T-helper 1 cell treated with Interleukin-12 subunit alpha and Interleukin-12 subunit beta and Interleukin-4 antibody, amounts not matched to agents 30 μg/mL and 1 μg/mL, for 36 hours (primary cell): Measurements from ENCODE around the gene RTL5.

Source experiments
- H3K27ac Mint-ChIP-seq: one replicate; pipeline ENCODE4 v1.8.0; 2021; ENCODE audit warnings: mild to moderate bottlenecking, mixed read lengths
- H3K27me3 Mint-ChIP-seq: one replicate; pipeline ENCODE4 v1.8.0; 2021; ENCODE audit warnings: low read depth, mixed read lengths
- H3K36me3 Mint-ChIP-seq: one replicate; pipeline ENCODE4 v1.8.0; 2021; ENCODE audit warnings: low read depth, mixed read lengths
- H3K4me1 Mint-ChIP-seq: one replicate; pipeline ENCODE4 v1.8.0; 2021; ENCODE audit warnings: low read depth, mixed read lengths
- H3K4me3 Mint-ChIP-seq: one replicate; pipeline ENCODE4 v1.8.0; 2021; ENCODE audit warnings: mild to moderate bottlenecking, moderate library complexity, mixed read lengths
- H3K9me3 Mint-ChIP-seq: one replicate; pipeline ENCODE4 v1.8.0; 2021; ENCODE audit warnings: mixed read lengths

RTL5 gene

DNA sequence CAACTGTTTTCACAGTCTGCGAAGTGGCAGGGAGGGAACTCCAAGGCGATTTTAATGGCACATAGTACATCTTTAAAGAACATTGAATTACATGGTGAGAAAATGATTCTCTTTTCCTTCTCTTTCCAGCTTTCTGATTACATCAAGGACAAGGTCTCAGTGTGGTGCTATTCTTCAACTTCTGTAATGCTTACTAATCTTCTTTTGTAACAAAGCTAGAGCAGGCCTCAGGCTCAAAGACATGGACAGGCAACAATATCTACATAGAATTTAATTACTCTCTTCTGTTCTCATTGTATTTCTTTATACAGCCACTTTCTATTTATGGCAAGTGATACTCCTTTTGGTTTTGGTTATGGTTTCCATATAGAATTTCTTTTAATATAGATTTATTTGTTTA is 48.4 kb downstream of the RTL5 start:
- peaks cover 40% of the 10 kb centered on the region for H3K27me3 Mint-ChIP-seq
- no peaks in the 10 kb centered on the region for H3K9me3 Mint-ChIP-seq
- no peaks in the 10 kb centered on the region for H3K36me3 Mint-ChIP-seq
- no peak overlapping the region for H3K27ac Mint-ChIP-seq
- H3K4me1 Mint-ChIP-seq, result peaks cover 2% of the 10 kb centered on the region
- H3K4me3 Mint-ChIP-seq, result no peak overlapping the region

DNA sequence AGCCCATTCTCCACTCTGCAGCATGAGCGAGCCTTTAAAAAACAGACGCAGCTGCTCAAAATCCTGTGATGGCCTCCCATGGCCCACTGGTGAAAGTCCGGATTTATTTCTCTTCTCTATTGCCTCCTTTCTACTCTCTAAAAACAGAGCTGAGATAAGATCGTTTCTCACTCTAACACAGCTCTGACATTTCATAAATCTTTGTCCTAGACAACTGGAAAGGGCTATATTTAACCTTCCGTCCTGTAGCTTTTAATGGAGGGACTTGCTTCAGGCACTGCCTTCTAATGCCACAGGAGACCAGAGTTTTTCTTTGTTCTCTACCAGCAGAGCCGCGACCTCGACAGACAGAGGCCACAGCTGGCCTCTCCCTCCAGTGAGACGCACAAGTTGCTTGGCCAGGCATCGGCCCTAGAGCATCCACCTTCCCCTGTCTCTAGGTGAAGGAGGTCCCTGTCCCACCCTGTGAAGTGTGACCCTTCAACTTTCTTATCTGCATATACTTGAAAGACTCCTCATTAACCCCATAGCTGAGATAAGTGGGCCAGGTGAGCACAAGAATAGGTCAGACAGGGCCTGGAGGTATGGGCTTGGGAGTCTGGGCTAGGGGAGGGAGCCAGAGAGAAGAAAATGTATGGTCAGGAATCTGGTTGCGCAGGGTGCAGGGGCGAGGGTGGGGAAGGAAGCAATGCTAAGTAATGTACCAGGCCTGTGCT is 50.0 kb downstream of the RTL5 start:
- H3K27me3 Mint-ChIP-seq, result peaks cover 33% of the 10 kb centered on the region

DNA sequence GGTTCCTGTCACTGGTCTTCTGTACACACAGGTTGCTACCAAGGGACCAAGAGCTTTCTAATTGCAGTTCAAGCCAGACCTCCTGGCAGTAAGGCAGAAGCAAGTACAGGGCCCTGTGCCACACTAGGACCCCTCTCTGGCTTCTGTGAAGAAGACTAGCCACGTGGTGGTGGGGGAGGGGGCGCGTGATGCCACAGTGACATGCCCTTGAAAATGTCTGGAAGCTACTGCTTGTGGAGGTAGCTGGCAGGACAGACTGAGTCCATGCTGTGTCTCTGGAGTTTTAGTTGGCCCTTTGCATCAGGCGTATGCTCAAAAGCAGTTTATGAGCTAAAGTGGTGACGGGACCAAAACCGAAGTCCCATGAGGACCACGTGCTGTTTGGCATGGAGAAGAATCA is 50.9 kb downstream of the RTL5 start:
- Mint-ChIP-seq H3K27ac (no peak overlapping the region), H3K9me3 (no peaks in the 10 kb centered on the region), H3K4me3 (no peak overlapping the region), H3K36me3 (no peaks in the 10 kb centered on the region), H3K4me1 (peaks cover 3% of the 10 kb centered on the region), H3K27me3 (peaks cover 29% of the 10 kb centered on the region)

More for the DNA sequence above, 50.0 kb downstream of the RTL5 start:
- no peak overlapping the region for H3K4me3 Mint-ChIP-seq
- no peaks in the 10 kb centered on the region for H3K36me3 Mint-ChIP-seq
- H3K9me3 Mint-ChIP-seq, result no peaks in the 10 kb centered on the region
- H3K4me1 Mint-ChIP-seq, result peaks cover 3% of the 10 kb centered on the region
- no peak overlapping the region for H3K27ac Mint-ChIP-seq

DNA sequence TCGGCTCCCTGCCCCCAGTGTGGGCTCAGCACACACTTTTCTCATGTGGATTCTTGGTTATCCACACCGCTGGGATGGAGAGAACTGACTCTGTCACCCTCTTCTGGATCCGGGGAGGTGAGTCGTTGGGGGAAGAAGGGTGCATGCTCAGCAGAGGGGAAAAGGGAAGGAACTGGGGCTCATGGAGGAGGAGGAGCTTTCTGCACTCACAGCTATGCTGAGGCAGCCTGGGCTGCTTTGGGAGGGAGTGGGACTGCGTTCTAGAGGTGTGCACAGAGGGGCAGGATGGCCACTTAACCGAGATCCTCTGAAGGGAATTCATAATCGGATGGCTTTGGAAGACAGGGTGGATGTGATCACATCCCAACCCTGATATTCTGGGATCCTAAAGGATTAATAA is 51.6 kb downstream of the RTL5 start:
- Mint-ChIP-seq H3K4me1 (peaks cover 3% of the 10 kb centered on the region), H3K27me3 (peaks cover 30% of the 10 kb centered on the region), H3K9me3 (no peaks in the 10 kb centered on the region), H3K27ac (no peak overlapping the region), H3K4me3 (no peak overlapping the region), H3K36me3 (no peaks in the 10 kb centered on the region)

DNA sequence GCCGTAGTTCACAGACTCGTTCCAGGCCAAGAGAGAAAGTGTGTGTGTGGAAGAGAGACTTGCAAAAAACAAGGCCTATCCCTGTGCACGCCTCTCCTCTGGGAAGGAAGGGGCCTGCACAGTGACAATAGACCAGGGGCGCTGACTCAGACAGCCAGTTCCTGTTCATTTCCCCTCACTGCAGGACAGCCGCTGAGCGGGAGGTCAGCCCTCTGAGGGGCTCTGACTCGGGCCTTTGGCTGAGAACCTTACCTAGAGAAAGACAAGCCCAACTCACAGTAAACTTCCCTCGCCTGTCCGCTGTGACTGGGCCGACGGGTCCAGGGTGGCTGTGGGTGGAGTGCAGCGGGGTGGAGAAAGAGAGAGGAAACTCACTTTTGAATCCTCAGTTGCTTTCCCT is 52.1 kb downstream of the RTL5 start:
- peaks cover 31% of the 10 kb centered on the region for H3K27me3 Mint-ChIP-seq
- H3K4me1 Mint-ChIP-seq, result peaks cover 3% of the 10 kb centered on the region
- H3K27ac Mint-ChIP-seq, result no peak overlapping the region
- H3K4me3 Mint-ChIP-seq, result no peak overlapping the region
- no peaks in the 10 kb centered on the region for H3K9me3 Mint-ChIP-seq
- H3K36me3 Mint-ChIP-seq, result no peaks in the 10 kb centered on the region

DNA sequence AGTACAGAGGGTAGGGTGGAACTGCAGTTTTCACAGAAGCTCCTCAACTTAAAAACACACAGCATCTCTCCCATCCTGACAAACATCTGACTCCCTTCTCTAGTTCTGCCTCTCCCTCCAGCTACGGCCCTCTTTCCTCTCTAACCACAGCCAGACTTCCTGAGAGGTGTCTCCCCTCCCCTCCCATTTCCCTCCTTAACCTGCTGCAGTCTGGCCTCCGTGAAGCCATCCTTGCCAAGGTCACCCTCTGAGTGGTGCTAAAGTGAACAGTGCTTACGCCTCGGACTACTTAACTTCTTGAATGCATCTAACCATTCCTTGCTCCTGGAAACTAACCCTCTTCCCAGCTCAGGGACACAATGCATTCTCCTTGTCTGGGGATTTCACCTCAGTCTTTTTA is 53.3 kb downstream of the RTL5 start:
- Mint-ChIP-seq H3K36me3 (no peaks in the 10 kb centered on the region), H3K27ac (no peak overlapping the region), H3K4me1 (peaks cover 3% of the 10 kb centered on the region), H3K4me3 (no peak overlapping the region), H3K9me3 (no peaks in the 10 kb centered on the region), H3K27me3 (peaks cover 38% of the 10 kb centered on the region)
